Effector memory CD8-positive, alpha-beta T cell (primary cell): ENCODE data around the gene HOXC10.

Source experiments
- ATAC-seq: fragments of 150-1000 bp; cut with Tn5 transposase; replicated peaks from 2 replicates; pipeline ENCODE4 v1.10.0; 2021; ENCODE audit warnings: mild to moderate bottlenecking, moderate library complexity
- DNase-seq, 3 experiments: peaks; one replicate each; pipeline ENCODE4 v3.0.0; 2021
- H3K27ac Mint-ChIP-seq, 2 donors: one replicate each; pipeline ENCODE4 v1.8.0; 2022; ENCODE audit warnings: mild to moderate bottlenecking in 2 of 2, mixed read lengths in 2 of 2, moderate library complexity in 2 of 2
- H3K27me3 Mint-ChIP-seq, 2 donors: one replicate each; pipeline ENCODE4 v1.8.0; 2022; ENCODE audit warnings: mixed read lengths in 2 of 2
- H3K36me3 Mint-ChIP-seq: one replicate; pipeline ENCODE4 v1.8.0; 2022; ENCODE audit warnings: mild to moderate bottlenecking, moderate library complexity, mixed read lengths; ENCODE audit not compliant: insufficient read depth
- H3K4me1 Mint-ChIP-seq, 2 donors: one replicate each; pipeline ENCODE4 v1.8.0; 2022; ENCODE audit warnings: low read depth in 2 of 2, mixed read lengths in 2 of 2
- H3K4me3 Mint-ChIP-seq, 2 donors: one replicate each; pipeline ENCODE4 v1.8.0; 2022; ENCODE audit warnings: mild to moderate bottlenecking in 2 of 2, mixed read lengths in 2 of 2, moderate library complexity in 2 of 2
- H3K9me3 Mint-ChIP-seq, 2 donors: one replicate each; pipeline ENCODE4 v1.8.0; 2022; ENCODE audit warnings: mixed read lengths in 2 of 2

HOXC10 gene

DNA sequence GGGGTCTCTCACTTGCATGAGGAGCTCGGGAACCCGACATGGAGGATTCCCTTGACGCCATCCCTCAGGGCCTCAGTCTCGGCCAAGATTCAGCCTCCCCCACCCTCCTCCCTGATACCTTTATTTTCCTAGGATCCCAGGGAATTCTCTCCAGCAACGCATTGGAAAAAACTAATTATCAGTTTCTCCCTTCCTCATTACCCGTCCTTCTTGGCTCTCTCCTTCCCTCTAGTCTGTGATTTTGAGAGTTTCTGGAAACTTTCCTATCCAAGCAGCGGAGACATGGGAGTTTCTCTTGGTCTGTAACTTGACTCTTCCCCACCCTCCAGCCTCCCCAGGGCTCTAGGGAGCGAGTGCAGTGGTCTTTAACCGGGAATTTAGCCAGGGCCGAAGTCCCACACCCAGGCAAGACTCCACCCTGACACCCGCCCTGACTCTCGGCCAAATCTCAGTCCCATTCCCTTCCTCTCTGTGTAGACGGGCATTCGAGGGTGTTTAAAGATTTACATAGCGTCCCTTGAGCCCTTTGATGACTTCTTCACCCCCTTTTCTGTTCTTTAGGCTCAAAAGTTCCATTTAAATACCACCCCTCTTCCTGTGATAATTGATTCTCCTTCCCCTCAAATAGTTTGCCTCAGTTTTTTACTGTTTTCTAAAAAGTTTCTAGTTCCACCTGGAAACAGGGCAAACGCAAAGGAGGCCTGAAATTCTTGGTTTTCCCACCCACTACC lies 54.6 kb downstream of the HOXC10 start:
- no peak for ATAC-seq
- no peak overlapping the region for H3K27ac Mint-ChIP-seq

More for the DNA sequence above, 54.6 kb downstream of the HOXC10 start:
- no peaks in the 10 kb centered on the region for H3K9me3 Mint-ChIP-seq
- no peak overlapping the region for H3K4me3 Mint-ChIP-seq
- no peak for DNase-seq
- H3K4me1 Mint-ChIP-seq = peaks cover 4 to 13% of the 10 kb centered on the region in 2 donors
- H3K27me3 Mint-ChIP-seq = peaks cover 65 to 100% of the 10 kb centered on the region in 2 donors
- H3K36me3 Mint-ChIP-seq = peaks cover 4% of the 10 kb centered on the region
